Gastrocnemius medialis (tissue), 4 donors: ENCODE measurements around the gene OPA3.

Experiments
- CTCF ChIP-seq, 5 experiments: fragments of 450-650 bp in 3 of 5; fragments of 200-600 bp in 2 of 5; sonication (generic) in 2 of 5; IDR thresholded peaks in 4 of 5; conservative IDR thresholded peaks in 1 of 5; 1 replicate in 4 of 5; 2 replicates in 1 of 5; pipeline ENCODE4 v1.5.1; 2016 to 2019; ENCODE audit warnings: antibody characterized with exemption in 5 of 5, mild to moderate bottlenecking in 3 of 5, moderate library complexity in 3 of 5
- POLR2A ChIP-seq, 2 donors: fragments of 450-650 bp; IDR thresholded peaks; one replicate each; pipeline ENCODE4 v1.6.1; 2017; ENCODE audit warnings: antibody characterized with exemption in 2 of 2, mild to moderate bottlenecking in 2 of 2, moderate library complexity in 2 of 2

GRCh38 chr19:45621389-45621788 lies 36.8 kb upstream of the OPA3 start:
- TF ChIP-seq CTCF (IDR thresholded peaks at IDR 0.05 in 4 of 5, conservative IDR thresholded peaks at IDR 0.05 in 1 of 5) (no peak), POLR2A (IDR thresholded peaks at IDR 0.05) (no peak)
